Left ventricle myocardium inferior (tissue), 1 donor: ENCODE results near the gene UBR4. TPM values are rescaled to one million over a fixed set of nuclear protein-coding genes. Genes with fewer than 3 reads are reported as not detected.

Source experiments
- DNase-seq: peaks from one replicate; pipeline ENCODE4 v3.0.0-alpha.2; 2020
- H3K27ac ChIP-seq: fragments of 200-600 bp; replicated peaks from 2 replicates; pipeline ENCODE4 v1.8.0; 2021
- H3K27me3 ChIP-seq: fragments of 200-600 bp; 2 replicates; pipeline ENCODE4 v1.8.0; 2021; ENCODE audit warnings: low read depth
- H3K36me3 ChIP-seq: fragments of 200-600 bp; 2 replicates; pipeline ENCODE4 v1.8.0; 2021
- H3K4me1 ChIP-seq: fragments of 200-600 bp; 2 replicates; pipeline ENCODE4 v1.8.0; 2021
- H3K4me3 ChIP-seq: fragments of 200-600 bp; 2 replicates; pipeline ENCODE4 v1.8.0; 2021; ENCODE audit warnings: mild to moderate bottlenecking, moderate library complexity
- H3K9me3 ChIP-seq: fragments of 200-600 bp; replicated peaks from 2 replicates; pipeline ENCODE4 v1.8.0; 2021
- CTCF ChIP-seq: fragments of 200-600 bp; IDR thresholded peaks from 2 replicates; pipeline ENCODE4 v1.8.0; 2021; ENCODE audit warnings: antibody characterized with exemption, mild to moderate bottlenecking, borderline replicate concordance
- intact Hi-C: fragments of 100-400 bp; cut with micrococcal nuclease; formaldehyde crosslinking; loops from one replicate; pipeline ENCODE4 v1.11.0; 2022
- total RNA-seq: library from RNA; stranded (reverse); fragmentation: NEBNext Ultra II Directional; extraction: Animal tissue kit (Norgen Biotek cat#: 25700); gene quantifications from one replicate; pipeline ENCODE4 v1.2.1, GENCODE V29; 2021
- donor health status: DM: no; HTN: yes; CAD: no; lungs with severe emphysema.

The UBR4 gene
- total RNA-seq, 1 donor from 2014 or later: 54.3 TPM

DNA sequence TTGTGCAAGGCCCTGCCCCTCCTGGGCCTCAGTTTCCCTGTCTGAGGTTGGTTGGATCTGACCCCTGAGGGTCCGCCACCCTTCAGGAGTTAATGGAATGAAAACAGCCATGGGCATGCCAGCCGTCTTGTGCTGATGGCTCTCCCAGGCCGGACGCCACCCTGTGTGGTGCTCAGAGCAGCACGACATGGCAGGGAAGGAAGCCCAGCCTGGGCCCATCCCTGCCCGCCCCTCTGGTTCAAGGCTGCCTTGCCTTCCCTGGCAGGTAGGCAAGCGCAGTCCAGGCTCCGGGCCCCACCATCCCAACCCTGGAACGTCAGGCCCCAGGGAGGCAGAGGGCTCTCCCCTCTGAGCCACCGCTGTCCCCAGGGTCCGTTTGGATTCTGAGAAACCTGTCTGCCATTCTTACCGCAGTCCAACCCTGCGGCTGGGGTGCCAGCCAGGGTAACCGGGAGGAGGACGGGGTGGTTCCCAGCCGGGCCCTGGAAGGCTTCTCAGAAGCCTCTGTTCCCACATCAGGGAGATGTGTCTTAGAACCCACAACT, 145.1 kb downstream of the UBR4 start:
- peaks cover 23% of the 10 kb centered on the region for H3K4me1 ChIP-seq
- H3K9me3 ChIP-seq: no peaks in the 10 kb centered on the region
- TF ChIP-seq CTCF: no peak
- H3K4me3 ChIP-seq: no peak overlapping the region
- intact Hi-C loops: no loop called here
- no peaks in the 10 kb centered on the region for H3K36me3 ChIP-seq
- DNase-seq: no peak
- H3K27me3 ChIP-seq: peaks cover 4% of the 10 kb centered on the region
- H3K27ac ChIP-seq: no peak overlapping the region

- DNase-seq: no peak
- no peak for TF ChIP-seq CTCF
- Histone ChIP-seq H3K9me3 (no peaks in the 10 kb centered on the region), H3K27ac (no peak overlapping the region), H3K36me3 (no peaks in the 10 kb centered on the region), H3K4me3 (no peak overlapping the region), H3K4me1 (peaks cover 13% of the 10 kb centered on the region), H3K27me3 (peaks cover 20% of the 10 kb centered on the region)
- intact Hi-C loops: no loop called here
Observed at GRCh38 chr1:19063122-19063521, 146.9 kb downstream of the UBR4 start.

GRCh38 chr1:19062258-19063029, 147.6 kb downstream of the UBR4 start:
- Histone ChIP-seq H3K36me3 (no peaks in the 10 kb centered on the region), H3K9me3 (no peaks in the 10 kb centered on the region), H3K27ac (no peak overlapping the region), H3K4me1 (peaks cover 6% of the 10 kb centered on the region), H3K4me3 (no peak overlapping the region), H3K27me3 (peaks cover 27% of the 10 kb centered on the region)
- intact Hi-C loops: no loop called here
- TF ChIP-seq CTCF: no peak
- no peak for DNase-seq

DNA sequence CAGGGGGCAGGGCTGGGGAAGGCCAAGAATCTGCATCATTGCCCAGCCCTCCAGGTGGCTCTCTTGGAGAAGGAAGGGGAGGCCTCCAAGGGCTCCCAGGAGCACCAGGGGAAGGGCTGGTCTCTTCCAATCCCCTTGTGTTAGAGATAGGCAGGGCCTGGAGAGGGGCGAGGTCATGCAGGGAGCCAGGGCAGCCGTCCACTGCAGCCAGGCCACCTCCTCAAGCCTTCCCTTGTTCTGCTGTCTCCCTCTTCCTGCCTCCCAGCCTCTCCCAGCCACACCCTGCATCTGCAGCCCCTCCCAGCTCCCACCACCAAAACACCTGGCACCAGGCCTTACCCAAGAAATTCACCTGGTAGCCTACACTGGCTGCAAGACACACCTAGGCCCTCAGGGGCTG, 148.3 kb downstream of the UBR4 start:
- Histone ChIP-seq H3K27me3 (peaks cover 34% of the 10 kb centered on the region), H3K4me3 (no peak overlapping the region), H3K4me1 (no peaks in the 10 kb centered on the region), H3K9me3 (no peaks in the 10 kb centered on the region), H3K36me3 (no peaks in the 10 kb centered on the region), H3K27ac (no peak overlapping the region)
- TF ChIP-seq CTCF: no peak
- DNase-seq: no peak
- intact Hi-C loops: no loop called here

DNA sequence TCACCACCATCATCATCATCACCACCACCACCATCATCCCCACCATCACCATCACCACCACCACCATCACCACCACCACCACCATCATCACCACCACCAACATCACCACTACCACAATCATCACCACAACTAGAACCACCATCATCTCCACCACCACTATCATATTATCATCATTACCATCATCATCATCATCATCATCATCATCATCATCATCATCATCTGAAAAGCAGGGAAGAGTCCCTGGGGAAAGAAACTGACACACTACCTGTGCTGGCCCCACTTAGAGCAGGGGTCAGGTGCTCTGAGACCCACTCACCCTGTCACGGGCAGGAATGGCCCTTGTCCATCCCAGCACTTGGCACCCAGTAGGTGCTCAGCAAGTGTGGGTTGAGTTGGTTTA, 148.7 kb downstream of the UBR4 start:
- no peak for TF ChIP-seq CTCF
- Histone ChIP-seq H3K27me3 (peaks cover 38% of the 10 kb centered on the region), H3K9me3 (no peaks in the 10 kb centered on the region), H3K4me1 (no peaks in the 10 kb centered on the region), H3K4me3 (no peak overlapping the region), H3K36me3 (no peaks in the 10 kb centered on the region), H3K27ac (no peak overlapping the region)
- DNase-seq: no peak
- intact Hi-C loops: no loop called here
